Measurements from ENCODE around the gene PDIA5.

PDIA5 gene

GRCh38 chr3:123139522-123139921, 72.7 kb downstream of the PDIA5 start:
- no peak for DNase-seq (ENCODE audit: low read depth in 1 of 2, low spot score in 1 of 2)
- Histone ChIP-seq H3K27me3 (ENCODE audit: insufficient read depth, poor library complexity, severe bottlenecking) (no peaks in the 10 kb centered on the region), H3K4me3 (replicated peaks; ENCODE audit: insufficient read depth, low read length) (no peak overlapping the region), H3K27ac (replicated peaks) (no peak overlapping the region)
- no peak for TF ChIP-seq REST (IDR thresholded peaks at IDR 0.05; ENCODE audit: insufficient replicate concordance, low read depth)
- TF ChIP-seq CTCF (IDR thresholded peaks at IDR 0.05; ENCODE audit: insufficient read depth, low read length): no peak
- no peak for TF ChIP-seq GABPA (IDR thresholded peaks at IDR 0.05; ENCODE audit: low read depth)
- no peak for TF ChIP-seq SPI1 (IDR thresholded peaks at IDR 0.05; ENCODE audit: borderline replicate concordance, low read depth)
- TF ChIP-seq POLR2AphosphoS5 (IDR thresholded peaks at IDR 0.05; ENCODE audit: low read depth): no peak

- Histone ChIP-seq H3K27me3 (ENCODE audit: insufficient read depth, poor library complexity, severe bottlenecking) (no peaks in the 10 kb centered on the region), H3K4me3 (replicated peaks; ENCODE audit: insufficient read depth, low read length) (no peak overlapping the region), H3K27ac (replicated peaks) (no peak overlapping the region)
- no peak for DNase-seq (ENCODE audit: low read depth in 1 of 2, low spot score in 1 of 2)
- no peak for TF ChIP-seq REST (IDR thresholded peaks at IDR 0.05; ENCODE audit: insufficient replicate concordance, low read depth)
- no peak for TF ChIP-seq CTCF (IDR thresholded peaks at IDR 0.05; ENCODE audit: insufficient read depth, low read length)
- no peak for TF ChIP-seq SPI1 (IDR thresholded peaks at IDR 0.05; ENCODE audit: borderline replicate concordance, low read depth)
- no peak for TF ChIP-seq GABPA (IDR thresholded peaks at IDR 0.05; ENCODE audit: low read depth)
- TF ChIP-seq POLR2AphosphoS5 (IDR thresholded peaks at IDR 0.05; ENCODE audit: low read depth): no peak
Measured at GRCh38 chr3:123140550-123140949, 73.7 kb downstream of the PDIA5 start.

GRCh38 chr3:123141276-123141675, 74.5 kb downstream of the PDIA5 start:
- DNase-seq (ENCODE audit: low read depth in 1 of 2, low spot score in 1 of 2): no peak
- no peak for TF ChIP-seq POLR2AphosphoS5 (IDR thresholded peaks at IDR 0.05; ENCODE audit: low read depth)
- no peak for TF ChIP-seq REST (IDR thresholded peaks at IDR 0.05; ENCODE audit: insufficient replicate concordance, low read depth)
- no peak for TF ChIP-seq SPI1 (IDR thresholded peaks at IDR 0.05; ENCODE audit: borderline replicate concordance, low read depth)
- TF ChIP-seq GABPA (IDR thresholded peaks at IDR 0.05; ENCODE audit: low read depth): no peak
- TF ChIP-seq CTCF (IDR thresholded peaks at IDR 0.05; ENCODE audit: insufficient read depth, low read length): no peak
- Histone ChIP-seq H3K27me3 (ENCODE audit: insufficient read depth, poor library complexity, severe bottlenecking) (no peaks in the 10 kb centered on the region), H3K27ac (replicated peaks) (no peak overlapping the region), H3K4me3 (replicated peaks; ENCODE audit: insufficient read depth, low read length) (no peak overlapping the region)
